ENCODE data around the gene ACTL7A. TPM values are rescaled to one million over a fixed set of nuclear protein-coding genes. Genes with fewer than 3 reads are reported as not detected.

ACTL7A gene
- total RNA-seq, 2 experiments from 2014 or later, result not detected

DNA sequence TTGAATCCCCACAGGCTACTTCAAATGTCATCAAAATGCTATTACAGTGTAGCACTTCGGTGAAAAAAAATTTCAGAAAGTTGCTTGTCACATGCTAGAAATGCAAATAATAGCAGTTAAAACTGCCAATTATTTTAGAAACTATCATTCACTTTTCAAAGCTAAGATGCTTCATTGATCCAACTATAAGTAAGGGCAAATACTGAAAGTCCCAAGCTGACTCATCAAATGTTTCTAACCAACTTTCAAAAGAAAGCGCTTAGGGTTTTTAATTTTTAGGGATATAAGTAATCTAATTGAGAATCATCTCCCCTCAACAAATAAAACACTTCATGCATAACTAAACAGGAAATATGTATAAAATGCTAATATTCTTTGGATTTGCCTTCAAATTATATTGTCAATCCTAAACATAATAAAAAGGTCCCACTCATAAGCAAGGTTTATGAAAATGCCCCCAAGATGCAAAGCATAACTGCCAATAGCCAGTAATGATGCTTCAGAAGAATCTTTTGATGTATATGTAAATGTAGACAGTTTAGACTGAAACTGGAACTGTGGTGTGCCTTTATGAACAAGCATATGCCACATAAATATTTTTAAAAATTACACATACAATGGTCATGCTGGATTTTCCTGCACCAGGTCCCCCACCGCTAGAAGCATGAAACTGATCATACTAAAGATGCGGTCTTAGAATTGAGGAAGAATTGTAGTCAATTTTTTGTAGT is 12.2 kb downstream of the ACTL7A start:
- H3K4me3 ChIP-seq (ENCODE audit: low read length), result no peak overlapping the region
- no peak overlapping the region for H3K27ac Mint-ChIP-seq
- H3K4me1 Mint-ChIP-seq (ENCODE audit: low read depth), result no peaks in the 10 kb centered on the region
- no peaks in the 10 kb centered on the region for H3K9me3 Mint-ChIP-seq
- no peaks in the 10 kb centered on the region for H3K4me1 ChIP-seq (ENCODE audit: insufficient read depth, low read length)
- no peak overlapping the region for H3K4me3 Mint-ChIP-seq
- CTCF ChIA-PET, result no interaction called here
- ATAC-seq (ENCODE audit: poor library complexity) (no peak), DNase-seq (no peak)
- no peaks in the 10 kb centered on the region for H3K27me3 Mint-ChIP-seq
- peaks cover 99% of the 10 kb centered on the region for H3K36me3 Mint-ChIP-seq (ENCODE audit: low read depth)
- intact Hi-C loops (cut with DNase I, micrococcal nuclease), result no loop called here
- peaks cover 0 to 5% of the 10 kb centered on the region in 2 experiments for H3K9me3 ChIP-seq (ENCODE audit: control insufficient read depth in 1 of 2, insufficient read depth in 1 of 2, low read length in 2 of 2)
- TF ChIP-seq, protein P1, sequence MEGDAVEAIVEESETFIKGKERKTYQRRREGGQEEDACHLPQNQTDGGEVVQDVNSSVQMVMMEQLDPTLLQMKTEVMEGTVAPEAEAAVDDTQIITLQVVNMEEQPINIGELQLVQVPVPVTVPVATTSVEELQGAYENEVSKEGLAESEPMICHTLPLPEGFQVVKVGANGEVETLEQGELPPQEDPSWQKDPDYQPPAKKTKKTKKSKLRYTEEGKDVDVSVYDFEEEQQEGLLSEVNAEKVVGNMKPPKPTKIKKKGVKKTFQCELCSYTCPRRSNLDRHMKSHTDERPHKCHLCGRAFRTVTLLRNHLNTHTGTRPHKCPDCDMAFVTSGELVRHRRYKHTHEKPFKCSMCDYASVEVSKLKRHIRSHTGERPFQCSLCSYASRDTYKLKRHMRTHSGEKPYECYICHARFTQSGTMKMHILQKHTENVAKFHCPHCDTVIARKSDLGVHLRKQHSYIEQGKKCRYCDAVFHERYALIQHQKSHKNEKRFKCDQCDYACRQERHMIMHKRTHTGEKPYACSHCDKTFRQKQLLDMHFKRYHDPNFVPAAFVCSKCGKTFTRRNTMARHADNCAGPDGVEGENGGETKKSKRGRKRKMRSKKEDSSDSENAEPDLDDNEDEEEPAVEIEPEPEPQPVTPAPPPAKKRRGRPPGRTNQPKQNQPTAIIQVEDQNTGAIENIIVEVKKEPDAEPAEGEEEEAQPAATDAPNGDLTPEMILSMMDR (IDR thresholded peaks at IDR 0.05), result no peak
- H3K27ac ChIP-seq (ENCODE audit: low read depth in 1 of 2, low read length in 2 of 2), result no peak overlapping the region
- peaks cover 81% of the 10 kb centered on the region for H3K36me3 ChIP-seq (ENCODE audit: insufficient read depth, low read length)
- POLR2A ChIA-PET, result no interaction called here
- H3K27me3 ChIP-seq (ENCODE audit: control insufficient read depth in 1 of 2, insufficient read depth in 2 of 2, low read length in 2 of 2), result no peaks in the 10 kb centered on the region

DNA sequence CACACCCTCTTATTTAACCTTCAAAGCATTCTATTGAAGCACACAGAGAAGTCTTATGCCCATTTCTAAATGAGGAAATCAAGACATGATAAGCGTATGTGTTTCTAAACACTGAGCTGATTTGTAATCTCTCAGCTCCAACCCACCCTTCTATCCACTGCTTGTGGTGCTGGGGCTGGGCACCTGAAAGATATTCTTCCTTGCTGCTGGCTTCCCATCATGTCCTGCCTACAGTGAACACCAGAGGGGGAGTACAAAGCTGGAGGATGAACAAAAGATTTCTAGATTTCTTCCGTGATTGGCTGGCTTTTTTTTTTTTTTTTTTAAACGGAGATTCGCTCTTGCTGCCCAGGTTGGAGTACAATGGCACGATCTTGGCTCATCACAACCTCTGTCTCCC is 14.4 kb downstream of the ACTL7A start:
- no peaks in the 10 kb centered on the region for H3K4me1 Mint-ChIP-seq (ENCODE audit: low read depth)
- POLR2A ChIA-PET, result no interaction called here
- peaks cover 86% of the 10 kb centered on the region for H3K36me3 ChIP-seq (ENCODE audit: insufficient read depth, low read length)

DNA sequence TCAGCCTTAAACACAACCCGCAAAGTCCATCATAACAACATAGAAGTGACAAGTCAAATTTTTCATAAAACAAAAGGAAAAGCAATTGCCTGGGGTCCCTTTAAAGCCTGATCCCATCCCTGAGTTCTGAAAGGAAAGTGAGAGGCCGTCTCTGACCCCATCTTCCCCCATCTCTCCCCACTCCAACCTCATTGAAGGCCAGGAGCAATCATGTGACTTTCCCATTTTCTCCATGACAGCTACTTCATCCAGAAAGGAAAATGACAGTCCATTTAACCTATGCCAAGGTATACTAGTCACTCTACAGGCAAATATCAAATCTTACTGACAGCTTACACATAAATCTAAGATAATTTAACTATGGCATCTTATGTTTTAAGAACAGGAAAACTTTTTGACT is 15.5 kb downstream of the ACTL7A start:
- no peak overlapping the region for H3K4me3 Mint-ChIP-seq
- POLR2A ChIA-PET, result no interaction called here
- no peaks in the 10 kb centered on the region for H3K9me3 Mint-ChIP-seq
- Histone ChIP-seq H3K9me3 (ENCODE audit: control insufficient read depth in 1 of 2, insufficient read depth in 1 of 2, low read length in 2 of 2) (peaks cover 0 to 2% of the 10 kb centered on the region in 2 experiments), H3K27me3 (ENCODE audit: control insufficient read depth in 1 of 2, insufficient read depth in 2 of 2, low read length in 2 of 2) (no peaks in the 10 kb centered on the region), H3K4me1 (ENCODE audit: insufficient read depth, low read length) (no peaks in the 10 kb centered on the region), H3K4me3 (ENCODE audit: low read length) (no peak overlapping the region), H3K36me3 (ENCODE audit: insufficient read depth, low read length) (peaks cover 82% of the 10 kb centered on the region), H3K27ac (ENCODE audit: low read depth in 1 of 2, low read length in 2 of 2) (no peak overlapping the region)
- CTCF ChIA-PET, result no interaction called here
- peaks cover 98% of the 10 kb centered on the region for H3K36me3 Mint-ChIP-seq (ENCODE audit: low read depth)
- H3K27ac Mint-ChIP-seq, result no peak overlapping the region
- H3K4me1 Mint-ChIP-seq (ENCODE audit: low read depth), result no peaks in the 10 kb centered on the region
- TF ChIP-seq, protein P1 (IDR thresholded peaks at IDR 0.05), result no peak
- ATAC-seq (ENCODE audit: poor library complexity) (no peak), DNase-seq (no peak)
- no peaks in the 10 kb centered on the region for H3K27me3 Mint-ChIP-seq
- intact Hi-C loops (cut with DNase I, micrococcal nuclease), result no loop called here

More for the DNA sequence above, 14.4 kb downstream of the ACTL7A start:
- no peak for DNase-seq
- Histone ChIP-seq H3K9me3 (ENCODE audit: control insufficient read depth in 1 of 2, insufficient read depth in 1 of 2, low read length in 2 of 2) (peaks cover 0 to 5% of the 10 kb centered on the region in 2 experiments), H3K27me3 (ENCODE audit: control insufficient read depth in 1 of 2, insufficient read depth in 2 of 2, low read length in 2 of 2) (no peaks in the 10 kb centered on the region), H3K4me3 (ENCODE audit: low read length) (no peak overlapping the region), H3K27ac (ENCODE audit: low read depth in 1 of 2, low read length in 2 of 2) (no peak overlapping the region), H3K4me1 (ENCODE audit: insufficient read depth, low read length) (no peaks in the 10 kb centered on the region)
- Mint-ChIP-seq H3K36me3 (ENCODE audit: low read depth) (peaks cover 98% of the 10 kb centered on the region), H3K4me3 (no peak overlapping the region), H3K9me3 (no peaks in the 10 kb centered on the region), H3K27me3 (no peaks in the 10 kb centered on the region), H3K27ac (no peak overlapping the region)
- intact Hi-C loops (cut with DNase I, micrococcal nuclease), result no loop called here
- ATAC-seq (ENCODE audit: poor library complexity), result no peak
- TF ChIP-seq, protein P1 (IDR thresholded peaks at IDR 0.05), result no peak
- CTCF ChIA-PET, result no interaction called here

Data from CD4-positive, alpha-beta T cell (primary cell).